Measurements from ENCODE around the gene P3H2.
A peak's percentile ranks its signal among the peaks of the same experiment; 100 is the strongest.
"Not testable (repeated sequence)": the region's sequence is repeated elsewhere in the genome, so short reads cannot be mapped to it uniquely, and the experiment has no call there.

The P3H2 gene

GRCh38 chr3:190120269-190121060, at the start of gene P3H2:
Gene P3H2 (minus strand): TSS chr3:190120897. CDS start chr3:190120731, 166 bp downstream.
- DNase-seq: peak; percentile 81

- no peak for DNase-seq
Measured at GRCh38 chr3:190169877-190170276, 49.2 kb upstream of the P3H2 start.

- DNase-seq: no peak
Measured at GRCh38 chr3:190169243-190169642, 48.5 kb upstream of the P3H2 start.

- DNase-seq: no peak
Measured at GRCh38 chr3:190167936-190168680, 47.4 kb upstream of the P3H2 start.

DNA sequence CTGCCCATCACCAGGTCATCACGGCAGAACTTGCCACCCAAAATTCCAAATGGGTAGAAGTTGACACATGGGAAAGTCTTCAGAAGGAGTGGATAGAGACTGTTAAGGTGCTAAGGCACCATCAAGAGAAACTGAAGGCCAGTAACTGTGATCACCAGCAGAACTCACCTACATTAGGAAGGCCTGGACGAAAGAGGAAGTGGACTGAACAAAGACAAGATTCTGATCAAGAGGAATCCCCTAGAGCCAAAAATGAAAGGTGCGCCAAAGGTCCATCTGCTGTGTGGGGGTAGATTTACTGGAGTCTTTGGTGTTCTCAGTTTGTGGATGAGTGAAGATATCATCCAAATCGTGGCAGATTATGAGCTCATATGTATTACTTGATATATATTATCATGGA, 46.3 kb upstream of the P3H2 start:
- no peak for DNase-seq

GRCh38 chr3:190165253-190165652, 44.6 kb upstream of the P3H2 start:
- no peak for DNase-seq

DNA sequence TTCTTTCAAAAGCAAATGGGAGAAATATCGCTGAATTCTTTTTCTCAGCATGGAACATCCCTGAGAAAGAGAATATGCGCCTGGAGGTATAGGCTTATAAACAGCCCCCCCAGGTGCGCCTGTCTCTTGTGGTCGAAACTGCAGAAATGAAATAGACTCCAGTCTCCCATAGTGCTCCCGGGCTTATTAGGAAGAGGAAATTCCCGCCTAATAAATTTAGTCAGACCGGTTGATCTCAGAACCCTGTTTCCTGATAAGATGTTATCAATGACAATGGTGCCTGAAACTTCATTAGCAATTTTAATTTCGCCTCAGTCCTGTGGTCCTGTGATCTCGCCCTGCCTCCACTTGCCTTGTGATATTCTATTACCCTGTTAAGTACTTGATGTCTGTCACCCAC, 41.3 kb upstream of the P3H2 start:
- DNase-seq: not testable (repeated sequence)

- DNase-seq: no peak
Measured at GRCh38 chr3:190159902-190160435, 39.3 kb upstream of the P3H2 start.

- no peak for DNase-seq
Measured at GRCh38 chr3:190158261-190158660, 37.6 kb upstream of the P3H2 start.

GRCh38 chr3:190155752-190156151, 35.1 kb upstream of the P3H2 start:
- DNase-seq: no peak

DNA sequence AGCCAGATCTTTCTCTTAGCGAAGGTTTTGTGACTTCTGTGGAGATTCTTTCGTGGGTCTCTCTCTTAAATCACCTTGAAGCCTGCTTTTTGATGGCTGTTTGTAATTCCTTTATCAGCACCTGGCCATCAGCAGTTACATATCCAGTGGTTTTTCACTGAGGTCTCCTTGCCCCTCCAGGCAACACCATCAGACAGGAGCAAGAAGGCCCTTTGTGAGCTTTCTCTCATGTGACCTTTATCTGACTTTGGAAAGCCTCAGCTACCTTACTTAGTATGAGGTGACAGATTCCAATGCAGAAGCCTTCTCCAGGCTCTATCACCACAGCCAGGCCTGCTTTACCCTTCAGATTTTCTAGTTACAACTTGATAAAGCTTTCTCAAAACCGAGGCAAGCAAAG, 30.0 kb upstream of the P3H2 start:
- no peak for DNase-seq

DNA sequence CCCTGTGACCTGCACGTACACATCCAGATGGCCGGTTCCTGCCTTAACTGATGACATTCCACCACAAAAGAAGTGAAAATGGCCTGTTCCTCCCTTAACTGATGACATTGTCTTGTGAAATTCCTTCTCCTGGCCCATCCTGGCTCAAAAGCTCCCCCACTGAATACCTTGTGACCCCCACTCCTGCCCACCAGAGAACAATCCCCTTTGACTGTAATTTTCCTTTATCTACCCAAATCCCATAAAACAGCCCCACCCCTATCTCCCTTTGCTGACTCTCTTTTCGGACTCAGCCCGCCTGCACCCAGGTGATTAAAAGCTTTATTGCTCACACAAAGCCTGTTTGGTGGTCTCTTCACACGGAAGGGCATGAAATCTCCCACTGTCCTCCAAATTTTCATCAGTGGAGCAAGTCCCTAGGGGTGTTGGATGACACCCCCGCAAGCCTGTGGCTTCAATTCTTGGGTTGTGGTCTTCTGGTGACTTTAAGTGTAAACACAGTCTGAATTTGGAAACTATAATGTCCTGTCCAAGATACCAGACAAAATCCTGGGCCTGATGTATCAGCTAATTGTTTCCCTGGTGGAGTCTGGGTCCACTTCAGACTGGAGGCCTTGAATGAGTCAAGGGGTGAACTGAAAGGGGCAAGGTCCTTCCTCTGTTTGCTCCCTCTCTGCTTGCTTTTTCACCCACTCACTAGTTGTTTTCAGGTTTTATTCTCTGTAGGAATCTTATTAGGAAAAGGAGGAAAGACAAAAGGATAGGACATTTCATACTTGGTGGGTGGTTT, 29.3 kb upstream of the P3H2 start:
- DNase-seq: not testable (repeated sequence)

DNA sequence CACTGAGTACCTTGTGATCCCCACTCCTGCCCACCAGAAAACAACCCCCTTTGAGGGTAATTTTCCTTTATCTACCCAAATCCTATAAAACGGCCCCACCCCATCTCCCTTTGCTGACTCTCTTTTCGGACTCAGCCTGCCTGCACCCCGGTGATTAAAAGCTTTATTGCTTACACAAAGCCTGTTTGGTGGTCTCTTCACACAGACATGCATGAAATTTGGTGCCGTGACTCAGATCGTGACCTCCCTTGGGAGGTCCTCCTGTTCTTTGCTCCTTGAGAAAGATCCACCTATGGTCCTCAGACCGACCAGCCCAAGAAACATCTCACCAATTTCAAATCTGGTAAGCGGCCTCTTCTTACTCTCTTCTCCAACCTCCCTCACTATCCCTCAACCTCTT, 24.1 kb upstream of the P3H2 start:
- not testable (repeated sequence) for DNase-seq

- no peak for DNase-seq
Measured at GRCh38 chr3:190142041-190142440, 21.3 kb upstream of the P3H2 start.

DNA sequence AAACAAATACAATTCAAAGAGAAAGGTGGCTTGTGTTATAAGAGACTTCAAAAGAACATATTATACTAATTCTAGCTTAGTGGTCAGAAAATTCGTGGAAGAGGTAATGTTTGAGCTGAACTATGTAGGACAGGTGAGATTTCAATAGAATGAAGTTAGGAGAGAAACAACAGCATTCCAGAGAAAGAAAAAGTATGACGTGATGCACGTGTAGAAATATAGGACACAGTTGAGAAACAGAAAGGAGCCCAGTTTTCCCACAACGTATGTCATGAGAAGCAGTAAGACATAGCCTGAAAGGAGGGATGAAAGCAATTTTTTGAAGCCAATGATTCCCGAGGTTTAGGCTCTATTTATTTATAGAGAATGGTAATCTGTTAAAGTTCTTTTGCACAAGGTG, 18.7 kb upstream of the P3H2 start:
- no peak for DNase-seq

DNA sequence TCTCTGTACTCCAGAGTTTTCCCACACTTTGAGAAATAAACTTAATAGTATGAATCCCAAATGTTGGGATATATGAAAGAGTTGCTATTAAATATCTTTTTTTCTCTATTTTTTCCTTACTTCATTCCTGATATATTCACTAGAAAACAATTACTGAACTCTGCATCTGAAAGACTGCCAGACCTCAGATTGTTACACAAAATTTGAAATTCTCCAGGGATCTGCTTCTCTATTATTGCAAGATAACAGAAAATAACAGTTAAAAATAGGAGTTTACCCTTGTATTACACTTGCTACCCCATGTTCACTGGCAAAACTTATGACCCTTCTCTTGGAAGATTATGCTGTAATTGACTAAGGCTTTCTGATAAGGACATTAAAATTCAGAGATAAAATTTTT, 11.7 kb upstream of the P3H2 start:
- DNase-seq: no peak

DNA sequence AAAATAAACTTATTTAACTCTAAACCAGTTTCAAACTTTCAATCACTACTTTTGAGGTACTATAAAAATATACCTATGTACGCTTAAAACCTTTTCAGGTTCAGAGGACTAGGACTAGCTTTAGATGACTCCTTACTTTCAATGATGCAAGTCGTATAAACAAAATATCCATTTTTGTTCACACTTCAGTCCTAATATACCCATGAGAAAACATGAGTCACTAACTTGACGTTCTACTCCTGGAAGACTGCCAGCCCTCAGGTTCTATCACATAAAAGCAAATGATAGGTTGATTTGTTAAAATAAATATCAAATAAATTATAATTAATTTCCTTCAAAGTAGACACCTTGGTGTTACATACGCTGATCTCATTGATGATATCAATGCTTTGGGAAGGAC, 10.6 kb upstream of the P3H2 start:
- DNase-seq: no peak

GRCh38 chr3:190130696-190131095, 10.0 kb upstream of the P3H2 start:
- no peak for DNase-seq

DNA sequence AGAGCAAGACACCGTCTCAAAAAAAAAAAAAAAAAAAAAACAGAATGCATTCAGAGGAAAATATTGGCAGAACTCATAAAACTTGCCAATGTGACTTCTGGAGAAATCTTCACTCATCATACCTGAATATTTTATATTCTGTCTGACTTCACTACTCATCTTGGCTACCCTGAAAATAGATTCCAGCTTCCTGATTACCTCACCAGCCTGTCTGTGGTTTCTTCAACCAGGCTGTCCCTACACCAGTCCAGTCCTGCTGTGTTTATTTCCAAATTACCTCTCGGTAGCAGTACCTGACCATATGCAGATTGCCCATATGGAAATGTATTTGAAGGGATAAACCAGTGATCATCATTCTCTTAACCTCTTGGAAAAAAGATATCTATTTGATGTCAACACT, 9.3 kb upstream of the P3H2 start:
- DNase-seq: no peak

DNA sequence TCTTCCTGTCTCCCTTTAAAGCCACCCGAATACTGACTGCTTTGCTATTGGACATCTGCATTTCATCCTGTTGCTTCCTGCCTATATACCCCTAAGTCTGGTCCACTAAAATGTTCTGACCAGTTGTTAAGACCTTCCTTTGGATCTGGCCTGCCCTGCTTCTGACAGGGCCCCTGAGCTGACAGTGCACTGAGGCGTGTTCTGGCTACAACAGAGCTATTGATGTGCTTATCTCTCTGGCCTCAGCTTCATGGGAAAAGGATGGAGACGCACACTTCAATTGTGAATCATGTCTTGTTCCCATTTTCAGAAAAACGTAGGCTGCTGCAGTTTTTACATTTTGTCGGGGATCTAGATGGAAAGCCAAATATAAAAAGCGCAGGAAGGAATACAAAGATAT, 7.1 kb upstream of the P3H2 start:
- DNase-seq: no peak

DNA sequence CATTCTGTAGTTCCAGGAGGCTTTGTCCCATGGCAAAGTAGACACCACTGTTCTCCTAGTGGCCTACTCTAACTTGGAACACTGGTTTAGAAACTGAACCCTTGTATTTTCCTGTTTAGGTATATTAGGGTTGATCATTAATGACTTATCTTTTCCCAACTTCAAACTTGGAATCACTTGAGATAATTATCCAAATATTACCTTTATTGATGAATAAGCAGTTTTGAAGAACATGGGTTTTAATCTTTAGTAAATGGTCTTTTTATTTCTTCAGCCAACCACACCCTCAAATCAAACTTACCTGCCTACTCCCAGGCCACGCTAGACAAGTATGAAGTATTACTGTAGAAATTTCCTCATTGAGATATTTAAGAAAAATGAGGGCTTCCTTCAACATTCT, 6.5 kb upstream of the P3H2 start:
- DNase-seq: no peak

DNA sequence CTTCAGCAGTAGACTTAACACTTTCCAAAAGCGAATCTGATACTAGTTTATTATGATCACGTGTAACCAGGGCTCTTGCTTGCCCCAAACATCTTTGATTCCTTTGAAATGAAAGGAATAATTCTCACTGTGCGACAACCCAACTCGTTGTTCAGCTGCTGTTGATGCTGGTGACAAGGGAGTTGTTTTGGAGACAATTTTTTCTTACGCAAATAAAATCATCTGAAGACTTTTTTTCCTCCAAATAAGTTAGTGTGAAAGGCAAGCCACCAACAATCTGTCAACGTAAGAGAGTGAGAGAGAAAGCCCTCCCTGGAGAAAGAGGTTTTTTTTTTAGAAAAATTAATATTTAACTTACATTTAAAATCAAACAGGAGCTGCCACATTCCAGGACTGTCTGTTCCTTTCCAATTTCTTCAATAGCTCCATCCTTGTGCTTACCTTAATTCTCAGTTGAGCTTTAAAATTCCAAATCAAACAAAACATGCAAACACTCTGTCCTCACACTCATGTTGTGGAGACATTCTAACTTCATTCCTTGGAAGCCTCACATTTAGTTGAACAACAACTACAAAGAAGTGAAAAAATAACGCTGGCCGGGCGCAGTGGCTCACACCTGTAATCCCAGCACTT, 4.9 kb upstream of the P3H2 start:
- no peak for DNase-seq

DNA sequence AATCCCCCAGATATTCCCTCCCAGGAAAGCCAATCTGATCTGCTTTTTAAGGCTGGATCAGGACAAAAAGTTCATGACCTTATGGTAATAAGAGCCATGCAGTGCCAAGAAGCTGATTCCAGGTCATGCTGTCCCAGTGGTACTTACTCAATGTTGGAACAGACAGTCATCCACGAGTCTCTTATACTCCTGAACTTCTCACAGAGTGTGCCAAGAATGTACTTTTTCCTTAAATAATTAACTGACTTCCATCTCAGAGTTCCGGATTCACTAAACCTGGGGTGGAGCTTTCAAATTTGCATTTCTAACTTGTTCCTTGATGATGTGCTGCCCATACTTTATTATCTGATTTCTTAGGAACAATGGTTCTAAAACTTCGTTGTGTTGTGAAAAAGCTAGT, 3.4 kb upstream of the P3H2 start:
- DNase-seq: no peak
